22Rv1 (cell line): ENCODE measurements around the gene CRELD2.

Experiments used
- CTCF ChIP-seq: fragments of 450-650 bp; IDR thresholded peaks from 2 replicates; pipeline ENCODE4 v1.5.1; 2017; ENCODE audit warnings: mild to moderate bottlenecking
- ZFX ChIP-seq: fragments of 450-650 bp; IDR thresholded peaks from 2 replicates; pipeline ENCODE4 v1.6.1; 2017; ENCODE audit warnings: antibody characterized with exemption, borderline replicate concordance

- no peak for TF ChIP-seq CTCF
- TF ChIP-seq ZFX, result no peak
Observed at GRCh38 chr22:49869086-49869830, 49.2 kb upstream of the CRELD2 start.
